IMR-90 (cell line): ENCODE measurements around the gene FAM193B. TPM values are rescaled to one million over a fixed set of nuclear protein-coding genes. Genes with fewer than 3 reads are reported as not detected.
A peak's percentile ranks its signal among the peaks of the same experiment; 100 is the strongest.

Source experiments
- ATAC-seq: fragments of 200-7000 bp; cut with Tn5 transposase; 2 replicates; pipeline ENCODE4 v1.9.1; 2020; ENCODE audit warnings: low read depth, mild to moderate bottlenecking, moderate library complexity
- BruUV-seq: library from RNA; stranded (reverse); fragments of 400-500 nt; replicated peaks from 2 replicates; lab custom pipeline; 2021; lab: Mats Ljungman, UMichigan
- CTCF ChIA-PET: fragments of 300-600 bp; formaldehyde crosslinking; extraction: SDS; loops from one replicate; lab custom pipeline; 2021; ENCODE audit warnings: antibody characterized with exemption; lab: Yijun Ruan, JAX
- POLR2A ChIA-PET: fragments of 300-600 bp; sonication (Branson Sonifier 250); formaldehyde crosslinking; loops from one replicate; lab custom pipeline; 2022; ENCODE audit warnings: antibody characterized with exemption; ENCODE audit not compliant: unreplicated experiment; lab: Charles Lee
- DNase-seq: peaks from one replicate; pipeline ENCODE4 v3.0.0; 2013
- H2AFZ ChIP-seq: replicated peaks from 2 replicates; pipeline ENCODE3; 2013; ENCODE audit warnings: low read length, mild to moderate bottlenecking; ENCODE audit not compliant: poor library complexity
- H2AK5ac ChIP-seq: 2 replicates; pipeline ENCODE4 v1.6.1; 2013; ENCODE audit warnings: low read depth, low read length, inconsistent platforms
- H2AK9ac ChIP-seq: replicated peaks from 2 replicates; pipeline ENCODE3; 2013; ENCODE audit warnings: mild to moderate bottlenecking, low read depth, low read length, moderate library complexity; ENCODE audit not compliant: poor library complexity
- H2BK120ac ChIP-seq: 2 replicates; pipeline ENCODE4 v1.6.1; 2013; ENCODE audit warnings: low read depth, low read length, inconsistent platforms
- H2BK15ac ChIP-seq: 3 replicates; pipeline ENCODE4 v1.6.1; 2013; ENCODE audit warnings: low read depth, low read length, inconsistent platforms
- H2BK20ac ChIP-seq: 2 replicates; pipeline ENCODE4 v1.6.1; 2013; ENCODE audit warnings: low read depth, mild to moderate bottlenecking, inconsistent platforms, low read length, moderate library complexity
- H2BK5ac ChIP-seq: 2 replicates; pipeline ENCODE4 v1.6.1; 2013; ENCODE audit warnings: mild to moderate bottlenecking, low read depth, low read length, inconsistent platforms; ENCODE audit not compliant: poor library complexity, severe bottlenecking
- H3K14ac ChIP-seq: replicated peaks from 2 replicates; pipeline ENCODE4 v1.6.1; 2013; ENCODE audit warnings: low read depth, low read length, inconsistent platforms
- H3K18ac ChIP-seq: 2 replicates; pipeline ENCODE4 v1.6.1; 2013; ENCODE audit warnings: low read depth, low read length, control low read depth
- H3K23ac ChIP-seq: 2 replicates; pipeline ENCODE4 v1.6.1; 2013; ENCODE audit warnings: low read depth, low read length, inconsistent platforms
- H3K27ac ChIP-seq: 2 replicates; pipeline ENCODE4 v1.5.1; 2013; ENCODE audit warnings: mild to moderate bottlenecking, control low read depth, low read length; ENCODE audit not compliant: insufficient read depth
- H3K27me3 ChIP-seq: 2 replicates; pipeline ENCODE4 v1.6.1; 2013; ENCODE audit warnings: low read length; ENCODE audit not compliant: control insufficient read depth, insufficient read depth
- H3K36me3 ChIP-seq: 2 replicates; pipeline ENCODE4 v1.6.1; 2013; ENCODE audit warnings: low read length, mixed read lengths; ENCODE audit not compliant: control insufficient read depth, insufficient read depth
- H3K4ac ChIP-seq: 2 replicates; pipeline ENCODE4 v1.6.1; 2013; ENCODE audit warnings: low read depth, low read length, inconsistent platforms
- H3K4me1 ChIP-seq: 2 replicates; pipeline ENCODE4 v1.6.1; 2013; ENCODE audit warnings: low read length, mixed read lengths; ENCODE audit not compliant: control insufficient read depth, insufficient read depth
- H3K4me2 ChIP-seq: 2 replicates; pipeline ENCODE4 v1.6.1; 2013; ENCODE audit warnings: low read depth, mild to moderate bottlenecking, control low read depth, low read length, moderate library complexity
- H3K4me3 ChIP-seq: 2 replicates; pipeline ENCODE4 v1.5.1; 2013; ENCODE audit warnings: low read depth, mild to moderate bottlenecking, control low read depth, low read length, moderate library complexity; ENCODE audit not compliant: insufficient read depth
- H3K56ac ChIP-seq: 2 replicates; pipeline ENCODE4 v1.6.1; 2013; ENCODE audit warnings: low read length, inconsistent platforms; ENCODE audit not compliant: insufficient read depth; ENCODE audit errors: extremely low read depth
- H3K79me1 ChIP-seq, 2 experiments: 2 replicates each; pipeline ENCODE4 v1.6.1; 2013; ENCODE audit warnings: low read length in 2 of 2, inconsistent platforms in 1 of 2, low read depth in 1 of 2
- H3K9ac ChIP-seq: 2 replicates; pipeline ENCODE4 v1.6.1; 2013; ENCODE audit warnings: low read depth, low read length, control low read depth
- H3K9me1 ChIP-seq: 2 replicates; pipeline ENCODE4 v1.6.1; 2013; ENCODE audit warnings: low read length, inconsistent platforms; ENCODE audit not compliant: insufficient read depth
- H3K9me3 ChIP-seq: 2 replicates; pipeline ENCODE4 v1.6.1; 2013; ENCODE audit warnings: low read length; ENCODE audit not compliant: control insufficient read depth, insufficient read depth
- H4K20me1 ChIP-seq: 2 replicates; pipeline ENCODE4 v1.6.1; 2013; ENCODE audit warnings: low read length, inconsistent platforms; ENCODE audit not compliant: insufficient read depth
- H4K5ac ChIP-seq: 2 replicates; pipeline ENCODE4 v1.6.1; 2013; ENCODE audit warnings: mild to moderate bottlenecking, low read depth, low read length, control low read depth
- H4K8ac ChIP-seq, 2 experiments: 2 replicates each; pipeline ENCODE4 v1.6.1; 2013; ENCODE audit warnings: low read depth in 2 of 2, low read length in 2 of 2, control low read depth in 1 of 2, inconsistent platforms in 1 of 2
- H4K91ac ChIP-seq: 2 replicates; pipeline ENCODE4 v1.6.1; 2013; ENCODE audit warnings: low read depth, low read length, inconsistent platforms; ENCODE audit not compliant: insufficient read depth
- CEBPB ChIP-seq: IDR thresholded peaks from 2 replicates; pipeline ENCODE4 v1.6.1; 2012; ENCODE audit warnings: low read depth, low read length, improper control_type of control experiment
- FOS ChIP-seq: fragments of 150-350 bp; IDR thresholded peaks from 2 replicates; pipeline ENCODE4 v1.6.1; 2016; ENCODE audit warnings: low read depth, low read length
- MAZ ChIP-seq: IDR thresholded peaks from 2 replicates; pipeline ENCODE4 v1.6.1; 2012; ENCODE audit warnings: low read depth, mild to moderate bottlenecking, low read length, improper control_type of control experiment, moderate library complexity, borderline replicate concordance
- NFE2L2 ChIP-seq: fragments of 150-350 bp; IDR thresholded peaks from 2 replicates; pipeline ENCODE4 v1.6.1; 2016; ENCODE audit warnings: low read depth, mild to moderate bottlenecking, low read length
- WGBS, 2 experiments: methylation state at CpG; one replicate each; pipeline versions ENCODE4 v1.1.5 to v1.1.7; 2013; ENCODE audit warnings: missing lambda C conversion rate in 2 of 2; ENCODE audit not compliant: insufficient read length in 1 of 2; ENCODE audit errors: extremely low coverage in 2 of 2; 5-methylcytosine and 5-hydroxymethylcytosine counted together
- dilution Hi-C: fragments of 300-500 bp; cut with HindIII; formaldehyde crosslinking; loops from one replicate; pipeline ENCODE4 v1.14.3; 2018; ENCODE audit warnings: low sequenced_read_pairs; ENCODE audit not compliant: unreplicated experiment
- in situ Hi-C: fragments of 300-500 bp; cut with MboI; formaldehyde crosslinking; loops from 3 replicates; pipeline ENCODE4 v1.14.3; 2019; ENCODE audit warnings: low sequenced_read_pairs, inconsistent platforms, mixed read lengths
- intact Hi-C: fragments of 100-400 bp; cut with micrococcal nuclease; formaldehyde crosslinking; loops from 2 replicates; pipeline ENCODE4 v1.10.0; 2022
- polyA plus RNA-seq, 3 experiments: library from polyadenylated mRNA; depleted of rRNA; stranded (reverse); fragments of >200 nt; gene quantifications; 2 replicates each; pipeline ENCODE4 v1.2.3, GENCODE V29; 2012; ENCODE audit warnings: low replicate concordance in 1 of 3
- total RNA-seq: library from RNA; depleted of rRNA; stranded (reverse); fragments of >200 nt; gene quantifications from 2 replicates; pipeline ENCODE4 v1.2.3, GENCODE V29; 2012
- TF ChIP-seq, protein P1 (sequence below): conservative IDR thresholded peaks from 2 replicates; pipeline ENCODE4 v1.5.1; 2012; ENCODE audit warnings: mild to moderate bottlenecking, low read depth, low read length, improper control_type of control experiment

Gene FAM193B
- total and polyA plus RNA-seq, 2 of the 4 experiments (the other 2 are of a cell fraction): 9.5 to 52.2 TPM

DNA sequence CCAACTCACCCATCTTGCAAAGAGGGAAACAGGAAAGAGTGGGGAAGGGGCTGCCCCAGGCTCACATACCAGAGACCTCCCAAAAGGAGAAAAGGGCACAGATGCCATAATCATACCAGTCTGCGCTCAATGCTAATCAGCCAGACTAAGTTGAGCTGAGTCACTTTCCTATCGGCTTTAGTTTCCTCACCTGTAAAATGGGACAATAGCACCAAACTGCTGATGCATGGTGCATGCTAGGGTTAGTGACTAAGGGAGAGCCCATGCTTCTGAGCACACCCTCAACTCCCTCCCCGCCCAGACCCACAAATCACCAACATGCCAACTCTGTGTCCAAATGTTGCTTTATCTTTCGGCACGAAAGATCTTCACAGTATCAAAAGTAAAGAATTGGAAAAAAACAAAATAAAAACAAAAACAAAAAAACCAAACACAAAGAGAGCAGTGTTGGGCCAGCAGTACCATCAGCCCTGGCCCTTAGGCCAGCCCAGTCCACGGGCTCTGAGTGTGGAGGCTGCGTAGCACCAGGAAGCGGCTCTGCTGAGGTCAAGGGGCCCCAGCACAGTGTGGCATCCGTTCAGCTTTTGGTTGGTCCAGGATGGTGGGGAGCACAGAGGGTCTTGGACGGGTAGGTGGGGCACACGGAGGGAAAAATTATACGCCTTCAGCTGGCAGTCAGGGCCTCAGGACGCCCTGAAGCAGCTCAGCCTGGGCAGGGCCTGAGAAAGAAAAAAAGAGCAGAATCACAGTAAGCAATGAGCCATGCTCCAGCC is 34.7 kb downstream of the FAM193B start:
- H3K4me2 ChIP-seq: no peak overlapping the region
- CTCF ChIA-PET: no interaction called here
- BruUV-seq: no TSS peak

More for the DNA sequence above, 34.7 kb downstream of the FAM193B start:
- Histone ChIP-seq H3K9me1 (0 out of 2 replicates have a peak, but pooled peaks cover 4% of the 10 kb centered on the region), H4K20me1 (no peaks in the 10 kb centered on the region), H3K9ac (no peak overlapping the region), H2BK20ac (no peak overlapping the region), H2BK120ac (no peak overlapping the region), H2AFZ (peak overlapping the region; percentile 63), H3K4me1 (peaks cover 7% of the 10 kb centered on the region), H2AK9ac (peak overlapping the region; percentile 78), H2BK5ac (peak overlapping the region; percentile 11), H2AK5ac (no peak overlapping the region), H3K56ac (no peak overlapping the region), H3K23ac (no peak overlapping the region), H3K27me3 (no peaks in the 10 kb centered on the region), H3K79me1 (peaks cover 27 to 52% of the 10 kb centered on the region in 2 experiments), H3K14ac (no peak overlapping the region), H3K18ac (no peak overlapping the region), H3K36me3 (peaks cover 57% of the 10 kb centered on the region), H4K8ac (no peak overlapping the region), H3K4me3 (no peak overlapping the region), H2BK15ac (no peak overlapping the region), H4K5ac (no peak overlapping the region), H3K27ac (peak overlapping the region; percentile 13; the same call in 1 of the 2 replicates), H3K4ac (no peak overlapping the region), H3K9me3 (no peaks in the 10 kb centered on the region), H4K91ac (no peak overlapping the region)
- intact Hi-C loops (no loop called here), in situ Hi-C loops (no loop called here), dilution Hi-C loops (no loop called here)
- ATAC-seq (no peak), DNase-seq (no peak)
- POLR2A ChIA-PET: no interaction called here
- TF ChIP-seq CEBPB (no peak), FOS (no peak), NFE2L2 (no peak), MAZ (no peak)
- TF ChIP-seq, protein P1, sequence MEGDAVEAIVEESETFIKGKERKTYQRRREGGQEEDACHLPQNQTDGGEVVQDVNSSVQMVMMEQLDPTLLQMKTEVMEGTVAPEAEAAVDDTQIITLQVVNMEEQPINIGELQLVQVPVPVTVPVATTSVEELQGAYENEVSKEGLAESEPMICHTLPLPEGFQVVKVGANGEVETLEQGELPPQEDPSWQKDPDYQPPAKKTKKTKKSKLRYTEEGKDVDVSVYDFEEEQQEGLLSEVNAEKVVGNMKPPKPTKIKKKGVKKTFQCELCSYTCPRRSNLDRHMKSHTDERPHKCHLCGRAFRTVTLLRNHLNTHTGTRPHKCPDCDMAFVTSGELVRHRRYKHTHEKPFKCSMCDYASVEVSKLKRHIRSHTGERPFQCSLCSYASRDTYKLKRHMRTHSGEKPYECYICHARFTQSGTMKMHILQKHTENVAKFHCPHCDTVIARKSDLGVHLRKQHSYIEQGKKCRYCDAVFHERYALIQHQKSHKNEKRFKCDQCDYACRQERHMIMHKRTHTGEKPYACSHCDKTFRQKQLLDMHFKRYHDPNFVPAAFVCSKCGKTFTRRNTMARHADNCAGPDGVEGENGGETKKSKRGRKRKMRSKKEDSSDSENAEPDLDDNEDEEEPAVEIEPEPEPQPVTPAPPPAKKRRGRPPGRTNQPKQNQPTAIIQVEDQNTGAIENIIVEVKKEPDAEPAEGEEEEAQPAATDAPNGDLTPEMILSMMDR: no peak
- WGBS, 2 experiments: 83% methylated on average over 6 of the region's 13 CpGs; no CpG with 5 or more reads in 1 of the 2 experiments
